Stimulated activated CD4-positive, alpha-beta T cell treated with anti-CD3 and anti-CD28 coated beads, Interleukin-12 subunit alpha, Interleukin-12 subunit beta, amount 100 ng/mL, for 24 hours (primary cell): ENCODE measurements around the gene HID1.
"Not testable (repeated sequence)": the region's sequence is repeated elsewhere in the genome, so short reads cannot be mapped to it uniquely, and the experiment has no call there.

Source experiments
- DNase-seq, 2 experiments: peaks; one replicate each; pipeline ENCODE4 v3.0.0-alpha.2; 2020; ENCODE audit warnings: low read depth in 2 of 2

The HID1 gene, protein sequence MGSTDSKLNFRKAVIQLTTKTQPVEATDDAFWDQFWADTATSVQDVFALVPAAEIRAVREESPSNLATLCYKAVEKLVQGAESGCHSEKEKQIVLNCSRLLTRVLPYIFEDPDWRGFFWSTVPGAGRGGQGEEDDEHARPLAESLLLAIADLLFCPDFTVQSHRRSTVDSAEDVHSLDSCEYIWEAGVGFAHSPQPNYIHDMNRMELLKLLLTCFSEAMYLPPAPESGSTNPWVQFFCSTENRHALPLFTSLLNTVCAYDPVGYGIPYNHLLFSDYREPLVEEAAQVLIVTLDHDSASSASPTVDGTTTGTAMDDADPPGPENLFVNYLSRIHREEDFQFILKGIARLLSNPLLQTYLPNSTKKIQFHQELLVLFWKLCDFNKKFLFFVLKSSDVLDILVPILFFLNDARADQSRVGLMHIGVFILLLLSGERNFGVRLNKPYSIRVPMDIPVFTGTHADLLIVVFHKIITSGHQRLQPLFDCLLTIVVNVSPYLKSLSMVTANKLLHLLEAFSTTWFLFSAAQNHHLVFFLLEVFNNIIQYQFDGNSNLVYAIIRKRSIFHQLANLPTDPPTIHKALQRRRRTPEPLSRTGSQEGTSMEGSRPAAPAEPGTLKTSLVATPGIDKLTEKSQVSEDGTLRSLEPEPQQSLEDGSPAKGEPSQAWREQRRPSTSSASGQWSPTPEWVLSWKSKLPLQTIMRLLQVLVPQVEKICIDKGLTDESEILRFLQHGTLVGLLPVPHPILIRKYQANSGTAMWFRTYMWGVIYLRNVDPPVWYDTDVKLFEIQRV

DNA sequence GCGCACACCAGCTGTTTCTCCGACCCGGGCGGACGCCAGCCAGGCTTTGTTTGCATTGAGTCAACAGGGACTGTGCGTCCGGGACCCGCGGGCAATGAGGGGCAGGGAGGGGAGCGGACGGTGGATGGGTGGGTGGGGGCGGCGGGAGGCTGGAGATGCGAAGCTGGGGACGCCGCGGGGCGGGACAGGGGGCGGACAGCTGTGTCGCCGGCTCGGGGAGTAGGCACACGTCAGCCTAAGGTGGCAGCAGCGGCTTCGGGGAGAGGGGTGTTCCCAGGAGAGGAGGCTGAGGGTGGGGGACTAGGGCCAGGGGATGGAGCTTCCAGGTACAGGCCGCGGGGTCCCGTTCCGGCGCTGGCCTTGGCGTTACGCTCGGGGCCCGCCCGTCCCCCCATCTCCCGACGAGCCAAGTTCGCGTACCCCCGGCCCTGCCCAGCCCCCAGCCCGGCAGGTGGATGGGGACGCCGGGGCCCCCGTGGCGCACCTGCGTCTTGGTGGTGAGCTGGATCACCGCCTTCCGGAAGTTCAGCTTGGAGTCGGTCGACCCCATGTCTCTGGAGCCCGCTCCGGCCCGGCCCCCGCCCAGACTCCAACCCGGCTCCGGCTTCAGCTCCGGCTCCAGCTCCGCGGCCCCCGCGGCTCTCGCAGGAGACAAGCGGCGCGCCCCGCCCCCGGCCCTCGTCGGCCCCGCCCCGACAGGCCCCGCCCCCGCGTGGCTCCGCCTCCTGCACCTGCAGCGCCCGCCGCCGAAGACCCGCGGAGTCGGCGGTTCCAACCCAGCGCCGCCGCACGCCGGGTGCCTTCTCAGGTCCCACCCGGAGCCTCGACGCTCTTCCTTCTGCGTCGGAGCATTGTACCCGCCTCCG is at the start of gene HID1:
HID1 (minus strand) TSS at position 653 of the 866 bp plus-strand sequence; CDS start at position 550, 103 bp downstream.
- peak; percentile 59 to 65 for DNase-seq

DNA sequence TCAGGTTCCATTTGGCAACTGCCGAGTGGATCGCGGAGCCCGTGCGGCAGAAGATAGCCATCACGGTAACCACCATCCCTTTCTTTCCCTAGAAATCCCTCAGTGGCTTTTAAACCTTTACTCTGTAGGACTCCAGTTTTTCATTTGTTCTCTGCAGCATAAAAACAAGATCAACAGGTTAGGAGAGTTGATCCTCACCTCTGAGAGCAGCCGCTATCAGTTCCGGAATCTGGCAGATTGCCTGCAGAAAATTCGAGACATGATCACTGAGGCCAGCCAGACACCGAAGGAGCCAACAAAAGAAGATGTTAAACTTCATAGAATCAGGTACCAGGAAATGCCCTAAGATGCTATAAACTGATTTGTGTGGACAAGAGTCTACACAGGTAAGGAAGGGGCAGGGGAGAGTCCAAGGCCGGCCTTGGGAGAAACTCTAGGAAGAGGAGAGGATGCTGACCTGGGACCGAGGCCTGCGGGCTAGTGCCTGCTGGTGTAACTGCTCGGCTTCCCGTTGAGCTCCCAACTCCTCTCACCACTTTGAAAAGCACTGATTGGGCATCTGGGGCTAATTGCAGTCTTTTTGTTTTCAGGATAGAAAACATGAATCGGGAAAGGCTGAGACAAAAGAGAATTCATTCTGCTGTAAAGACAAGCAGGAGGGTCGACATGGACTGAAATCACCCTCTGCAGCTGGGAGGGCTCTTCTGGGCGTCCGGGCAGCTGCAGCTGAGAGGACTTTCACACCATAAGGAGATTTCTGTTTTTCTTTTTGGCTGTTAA is 48.0 kb upstream of the HID1 start:
- DNase-seq, result no peak

DNA sequence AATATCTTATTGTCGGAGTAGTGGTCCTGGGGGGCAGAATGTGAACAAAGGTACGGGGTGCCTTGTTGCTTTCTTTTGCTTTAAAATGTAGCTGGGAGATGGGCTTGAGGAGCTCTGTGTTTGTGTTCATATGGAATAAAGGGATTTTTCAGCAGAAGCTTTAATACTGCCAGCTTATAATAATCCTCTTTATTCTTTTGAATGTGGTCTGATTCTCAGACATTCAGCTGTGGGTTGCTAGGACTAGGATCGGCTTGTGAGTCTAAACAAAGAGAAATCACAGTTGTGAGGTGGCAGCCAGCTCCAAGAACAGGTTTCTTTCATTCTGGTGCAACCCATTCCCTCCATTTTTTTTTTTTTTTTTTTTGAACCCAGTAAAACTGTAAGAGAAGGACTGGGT is 47.2 kb upstream of the HID1 start:
- no peak for DNase-seq

DNA sequence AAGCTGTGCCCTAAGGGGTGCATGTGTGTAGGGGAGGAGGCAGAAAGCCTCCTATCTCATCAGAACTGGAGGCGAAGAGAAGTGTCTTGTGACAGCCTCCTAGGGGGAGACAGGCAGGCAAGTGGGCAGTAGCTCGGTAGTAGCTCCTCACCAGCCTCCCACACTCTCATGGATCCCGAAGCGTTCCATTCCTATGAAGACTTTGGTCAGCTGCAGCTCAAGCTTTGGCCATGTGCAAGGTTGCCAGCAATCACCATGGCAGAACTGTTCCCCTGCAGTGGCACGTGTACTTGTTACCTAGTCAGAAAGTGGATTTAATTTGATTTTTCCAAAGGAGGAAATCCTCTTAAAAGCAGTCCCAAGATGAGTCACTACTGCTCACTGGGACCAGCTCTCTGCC is 46.6 kb upstream of the HID1 start:
- no peak for DNase-seq

DNA sequence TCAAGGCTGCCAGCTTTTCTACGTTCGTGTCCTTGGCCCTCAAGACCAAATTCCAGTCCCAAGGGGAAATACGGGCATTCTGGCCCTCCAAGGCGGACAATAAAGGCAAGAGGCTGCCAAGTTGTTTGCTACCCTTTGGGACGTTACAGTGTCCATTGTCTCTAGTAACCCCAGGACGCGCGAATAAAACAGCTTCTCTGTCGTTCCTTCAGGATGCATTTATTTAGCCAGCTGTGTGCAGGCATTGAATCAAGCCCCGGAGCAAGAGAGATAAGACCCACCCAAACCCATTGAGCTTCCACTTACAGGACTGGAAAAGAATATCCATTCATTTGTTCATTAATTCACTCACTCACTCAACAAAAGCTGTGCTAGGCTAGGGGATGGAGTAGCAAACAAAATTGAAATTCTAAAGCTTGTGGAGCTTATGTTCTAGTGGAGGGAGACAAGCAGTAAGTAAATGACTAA is 40.6 kb upstream of the HID1 start:
- DNase-seq, result no peak

DNA sequence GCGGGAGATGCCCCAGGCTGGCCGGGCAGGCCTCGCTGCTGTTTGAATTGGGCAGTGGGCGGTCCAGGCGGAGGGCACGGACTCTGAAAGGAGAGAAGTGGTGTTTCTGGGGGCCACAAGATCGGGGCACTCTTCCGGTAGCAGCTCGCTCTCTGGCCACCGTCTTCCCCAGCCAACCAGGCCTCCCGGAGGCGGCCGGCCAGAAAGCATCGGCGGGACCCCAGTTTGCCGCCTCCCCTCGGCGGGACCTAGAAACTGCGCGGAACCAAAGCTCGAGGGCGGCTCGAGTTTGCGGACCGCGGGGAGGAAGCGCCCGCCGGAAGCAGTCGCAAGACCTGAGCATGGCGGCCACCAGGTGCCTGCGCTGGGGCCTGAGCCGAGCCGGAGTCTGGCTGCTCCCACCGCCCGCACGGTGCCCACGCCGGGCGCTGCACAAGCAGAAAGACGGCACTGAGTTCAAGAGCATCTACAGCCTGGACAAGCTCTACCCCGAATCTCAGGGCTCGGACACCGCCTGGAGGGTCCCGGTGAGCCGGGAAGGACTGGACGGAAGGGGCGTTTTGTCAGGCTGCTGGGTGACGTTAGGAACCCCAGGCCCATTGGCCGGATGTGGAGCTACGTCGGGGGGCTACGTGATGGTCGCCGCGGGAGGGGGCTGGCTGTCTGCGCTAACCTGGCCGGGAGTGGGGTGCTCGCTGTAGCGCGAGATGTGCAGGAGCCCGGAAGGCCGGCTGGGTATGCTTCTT is 40.0 kb upstream of the HID1 start, which contains the start of gene MRPL58:
MRPL58 (plus strand) TSS at position 325 of the 746 bp plus-strand sequence; CDS start at position 342, 17 bp downstream.
- DNase-seq, result peak; percentile 65 to 73

DNA sequence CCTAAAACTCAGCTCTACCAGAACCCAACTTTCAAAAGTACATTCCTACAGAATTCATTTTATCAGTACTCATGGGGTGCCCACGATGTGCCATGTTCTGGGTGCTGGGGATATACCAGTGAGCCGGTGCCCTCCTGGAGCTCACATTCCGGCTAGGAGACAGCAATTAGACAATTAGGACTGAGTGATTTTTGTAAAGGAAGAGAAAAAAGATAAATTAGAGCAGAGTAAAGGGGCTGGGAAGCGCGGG is 39.5 kb upstream of the HID1 start:
- no peak for DNase-seq

DNA sequence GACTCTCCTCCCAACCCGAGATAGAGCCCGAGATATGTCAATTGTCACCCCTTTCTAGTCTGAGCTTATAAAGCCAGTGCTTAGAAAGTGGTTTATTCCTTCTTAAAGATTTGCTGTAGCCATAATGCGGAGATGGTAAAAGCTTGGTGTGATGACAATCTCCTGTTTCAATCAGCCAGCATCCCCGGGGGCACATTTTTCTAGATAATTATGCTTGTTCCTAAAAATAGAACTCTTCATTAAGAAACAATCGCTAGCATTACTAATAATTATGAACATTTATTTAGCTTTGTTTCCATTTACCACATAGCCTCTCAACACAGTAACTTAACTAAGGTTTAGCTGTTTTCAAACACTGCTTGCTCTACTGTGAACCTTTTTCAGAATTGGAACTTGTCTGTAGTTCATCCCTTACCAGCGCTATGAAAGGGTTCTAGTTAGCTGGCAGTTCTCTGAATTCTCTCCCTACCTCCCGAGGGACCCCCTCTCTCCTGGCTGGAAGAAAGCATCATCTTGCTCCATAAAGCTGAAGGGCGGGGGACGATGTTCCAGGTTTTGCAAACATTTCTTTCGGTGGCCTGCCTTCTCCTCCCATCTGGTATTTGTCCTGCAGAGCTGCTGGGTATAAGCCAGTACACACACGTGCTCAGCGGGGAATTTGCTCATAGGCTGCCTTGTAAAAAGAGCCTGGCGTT is 39.0 kb upstream of the HID1 start:
- no peak for DNase-seq

DNA sequence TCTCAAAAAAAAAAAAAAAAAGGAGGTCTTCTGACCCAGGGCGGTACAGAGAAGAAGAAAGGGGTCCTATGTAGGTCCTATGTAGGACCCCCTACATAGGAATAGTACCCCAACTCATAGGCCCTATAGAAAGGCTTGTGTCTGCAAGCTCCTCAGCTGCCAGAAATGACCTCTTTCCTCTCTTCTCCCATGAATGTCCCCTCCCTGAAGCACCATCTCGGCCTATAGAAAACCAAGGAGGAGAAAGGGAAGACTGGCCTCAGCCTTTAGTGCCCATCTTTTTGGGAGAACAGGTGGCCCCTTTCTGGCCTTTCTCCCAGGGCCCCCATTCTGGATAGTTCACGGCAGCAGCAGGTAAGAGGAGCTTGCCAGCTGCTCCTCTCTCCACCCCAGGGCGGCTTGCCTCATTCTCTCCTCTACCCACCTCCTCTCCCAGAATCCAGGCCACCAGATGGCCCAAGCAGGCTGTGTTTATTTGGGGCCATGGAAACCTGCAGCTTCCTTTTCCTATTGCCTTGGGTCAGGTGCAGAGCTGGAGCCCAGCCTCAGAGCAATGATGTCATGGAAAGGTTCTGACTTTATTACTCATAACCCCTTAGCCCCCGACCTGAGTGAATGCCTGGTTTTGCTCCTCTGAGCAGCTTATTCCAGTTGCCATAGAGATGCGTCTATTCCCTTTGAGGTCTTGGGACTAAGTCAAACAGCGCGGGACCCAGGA is 38.3 kb upstream of the HID1 start:
- no peak for DNase-seq

DNA sequence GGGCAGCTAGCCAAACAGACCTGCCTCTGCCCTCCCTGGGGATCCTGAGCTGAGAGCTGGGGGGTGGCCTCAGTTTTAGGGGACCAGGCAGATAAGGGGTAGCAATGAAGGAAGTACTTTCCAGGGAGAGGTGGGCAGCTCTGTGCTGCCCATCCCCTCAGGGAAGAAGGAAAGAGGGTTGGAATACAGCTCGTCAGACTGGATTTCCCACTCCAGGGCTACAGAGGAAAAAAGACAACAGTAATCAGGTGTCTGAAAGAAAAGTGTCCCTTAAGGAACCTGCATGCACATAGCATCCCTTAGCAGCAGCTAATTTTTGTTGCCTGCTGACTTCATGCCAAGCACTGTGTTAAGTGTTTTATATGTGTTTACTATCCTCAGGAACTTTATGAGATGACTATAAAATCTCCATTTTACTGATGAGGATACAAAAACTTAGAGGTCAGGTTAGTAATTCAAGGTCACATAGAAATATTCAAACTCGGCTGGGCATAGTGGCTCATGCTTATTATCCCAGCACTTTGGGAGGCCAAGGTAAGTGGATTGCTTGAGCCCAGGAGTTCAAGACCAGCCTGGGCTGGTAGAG is 36.7 kb upstream of the HID1 start:
- DNase-seq, result no peak

DNA sequence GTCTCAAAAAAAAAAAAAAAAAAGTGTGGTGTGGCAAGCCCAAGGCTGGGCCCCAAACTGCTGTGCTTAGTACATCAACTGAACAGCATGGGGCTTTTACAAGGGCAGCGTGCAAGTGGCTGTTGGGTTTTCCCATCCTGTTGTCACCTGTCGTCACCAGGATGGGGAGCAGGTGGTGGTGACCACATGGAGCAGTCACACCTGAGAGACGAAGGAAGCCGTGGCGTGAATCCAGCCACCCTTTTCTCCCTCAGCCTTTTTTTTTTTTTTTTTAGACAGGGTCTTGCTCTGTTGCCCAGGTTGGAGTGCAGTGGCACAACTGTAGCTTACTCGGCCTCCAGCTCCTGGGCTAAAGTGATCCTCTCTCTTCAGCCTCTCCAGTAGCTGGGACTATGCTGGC is 35.8 kb upstream of the HID1 start:
- DNase-seq, result no peak

DNA sequence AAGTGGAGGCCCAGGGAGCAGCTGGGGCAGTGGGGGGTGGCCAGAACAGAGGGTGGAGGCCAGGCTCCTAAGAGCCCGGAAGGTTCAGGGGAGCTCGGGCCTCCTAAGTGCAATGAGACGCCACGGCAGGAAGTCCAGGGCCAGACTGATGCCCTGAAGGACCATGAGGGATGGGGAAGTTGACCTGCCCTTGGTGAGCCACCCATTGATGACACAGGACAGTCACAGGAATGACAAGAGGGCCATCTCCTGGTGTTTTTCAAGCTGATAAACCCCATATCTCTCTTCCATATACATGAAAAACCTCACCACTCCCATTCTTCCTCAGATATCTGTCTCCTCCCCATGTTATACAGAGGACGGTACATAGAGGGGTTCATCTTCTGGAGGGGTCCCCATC is 34.1 kb upstream of the HID1 start:
- DNase-seq, result no peak

DNA sequence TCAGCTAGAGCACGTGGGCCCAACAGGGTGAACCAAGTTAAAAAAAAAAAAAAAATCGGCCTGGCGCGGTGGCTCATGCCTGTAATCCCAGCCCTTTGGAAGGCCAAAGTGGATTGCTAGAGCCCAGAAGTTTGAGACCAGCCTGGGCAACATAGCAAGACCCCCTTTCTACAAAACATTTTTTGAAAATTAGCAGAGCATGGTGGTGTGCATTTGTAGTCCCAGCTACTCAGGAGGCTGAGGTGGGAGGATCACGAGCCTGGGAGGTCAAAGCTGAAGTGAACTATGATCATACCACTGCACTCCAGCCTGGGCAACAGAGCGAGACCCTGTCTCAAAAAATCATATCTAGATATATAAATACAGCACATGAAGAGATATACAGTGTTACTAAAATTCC is 33.5 kb upstream of the HID1 start:
- not testable (repeated sequence) for DNase-seq

DNA sequence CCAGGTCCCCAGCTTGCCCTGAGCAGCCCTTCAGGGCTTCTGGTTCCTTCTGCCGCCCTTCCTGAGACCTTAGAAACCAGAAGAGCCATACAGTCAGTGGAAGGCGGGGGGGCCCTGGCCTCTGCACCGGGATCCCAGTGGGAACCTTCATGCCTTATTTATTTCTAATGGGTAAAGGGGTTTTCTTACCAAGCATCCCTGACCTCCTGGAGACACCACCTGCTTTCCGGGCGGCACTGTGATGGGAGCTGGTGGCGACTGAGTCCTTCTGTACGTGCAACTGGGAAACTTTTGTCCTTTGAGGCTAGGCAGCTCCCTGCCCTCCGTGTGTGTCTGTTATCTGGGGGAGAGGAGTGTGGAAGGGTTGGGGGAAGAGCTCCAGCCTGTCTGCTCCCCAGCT is 32.7 kb upstream of the HID1 start:
- no peak for DNase-seq

DNA sequence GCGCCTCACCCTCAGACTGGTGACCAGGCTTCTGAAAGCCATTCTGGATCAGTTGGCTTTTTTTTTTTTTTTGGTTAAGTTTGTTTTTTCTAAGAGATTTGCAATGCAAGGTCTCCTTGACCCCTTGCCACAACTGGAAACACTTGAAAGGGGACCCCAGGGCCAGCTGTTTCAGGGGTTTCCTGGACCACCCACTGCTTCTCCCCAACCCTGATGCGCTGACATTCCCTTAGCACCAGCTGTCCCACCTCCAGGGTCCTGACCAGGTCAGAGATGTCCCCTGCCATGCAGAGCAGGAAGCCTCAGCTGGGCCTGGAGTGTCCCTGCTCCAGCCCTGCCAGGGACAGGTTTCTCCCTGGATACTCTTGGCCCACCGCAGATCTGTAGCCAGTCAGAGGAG is 31.8 kb upstream of the HID1 start:
- no peak for DNase-seq

DNA sequence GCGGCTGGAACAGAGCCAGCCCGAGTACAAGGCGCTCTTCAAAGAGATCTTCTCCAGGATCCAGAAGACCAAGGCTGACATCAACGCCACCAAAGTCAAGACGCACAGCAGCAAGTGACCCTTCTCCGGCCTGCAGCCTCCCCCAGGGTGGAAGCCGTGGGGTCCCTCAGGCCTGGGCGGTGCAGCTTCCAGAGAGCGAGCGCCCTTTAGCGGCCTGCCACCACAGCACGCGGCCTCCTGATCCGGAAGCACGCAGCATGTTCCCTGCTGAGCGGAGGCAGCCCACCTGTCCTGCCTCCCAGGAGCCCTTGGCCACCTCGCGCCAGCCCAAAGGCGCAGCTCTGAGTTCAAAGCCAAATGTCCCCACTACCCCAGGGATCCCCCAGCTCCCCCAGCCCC is 31.4 kb upstream of the HID1 start:
- no peak for DNase-seq

DNA sequence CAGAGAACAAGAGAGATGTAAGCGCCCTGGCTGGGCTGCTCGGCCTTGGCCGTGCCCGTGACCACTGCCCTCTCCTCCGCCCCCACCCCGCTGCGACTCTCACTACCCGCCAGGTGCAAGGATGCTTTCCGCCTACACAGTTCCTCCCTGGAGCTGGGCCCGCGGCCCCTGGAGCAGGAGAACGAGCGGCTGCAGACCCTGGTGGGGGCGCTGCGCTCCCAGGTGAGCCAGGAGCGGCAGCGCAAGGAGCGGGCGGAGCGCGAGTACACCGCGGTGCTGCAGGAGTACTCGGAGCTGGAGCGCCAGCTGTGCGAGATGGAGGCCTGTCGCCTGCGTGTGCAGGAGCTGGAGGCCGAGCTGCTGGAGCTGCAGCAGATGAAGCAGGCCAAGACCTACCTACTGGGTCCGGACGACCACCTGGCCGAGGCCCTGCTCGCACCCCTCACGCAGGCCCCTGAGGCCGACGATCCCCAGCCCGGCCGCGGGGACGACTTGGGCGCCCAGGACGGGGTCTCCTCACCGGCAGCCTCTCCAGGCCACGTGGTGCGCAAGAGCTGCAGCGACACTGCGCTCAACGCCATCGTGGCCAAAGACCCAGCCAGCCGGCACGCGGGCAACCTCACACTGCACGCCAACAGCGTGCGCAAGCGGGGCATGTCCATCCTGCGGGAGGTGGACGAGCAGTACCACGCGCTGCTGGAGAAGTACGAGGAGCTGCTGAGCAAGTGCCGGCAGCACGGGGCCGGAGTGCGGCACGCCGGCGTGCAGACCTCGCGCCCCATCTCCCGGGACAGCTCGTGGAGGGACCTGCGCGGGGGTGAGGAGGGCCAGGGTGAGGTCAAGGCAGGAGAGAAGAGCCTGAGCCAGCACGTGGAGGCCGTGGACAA is 30.8 kb upstream of the HID1 start:
- no peak for DNase-seq
